Activated T-cell treated with anti-CD3 and anti-CD28 coated beads for 24 hours (primary cell): ENCODE data around the gene RFX4.
A peak's percentile ranks its signal among the peaks of the same experiment; 100 is the strongest.

Source experiments
- DNase-seq: peaks from one replicate; pipeline ENCODE4 v3.0.0-alpha.2; 2020; ENCODE audit warnings: low read depth

The RFX4 gene

DNA sequence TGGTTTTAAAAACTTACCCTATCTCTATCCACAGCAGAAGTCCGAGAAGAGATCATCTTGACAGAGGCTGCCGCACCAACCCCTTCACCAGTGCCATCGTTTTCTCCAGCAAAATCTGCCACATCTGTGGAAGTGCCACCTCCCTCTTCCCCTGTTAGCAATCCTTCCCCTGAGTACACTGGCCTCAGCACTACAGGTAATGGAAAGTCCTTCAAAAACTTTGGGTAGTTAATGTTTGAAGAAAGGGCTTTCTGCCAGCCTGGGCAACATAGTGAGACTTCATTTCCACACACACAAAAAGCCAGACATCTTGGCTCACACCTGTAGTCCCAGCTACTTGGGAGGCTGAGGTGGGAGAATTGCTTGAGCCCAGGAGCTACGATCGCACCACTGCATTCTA, 150.1 kb downstream of the RFX4 start:
- DNase-seq = no peak

DNA sequence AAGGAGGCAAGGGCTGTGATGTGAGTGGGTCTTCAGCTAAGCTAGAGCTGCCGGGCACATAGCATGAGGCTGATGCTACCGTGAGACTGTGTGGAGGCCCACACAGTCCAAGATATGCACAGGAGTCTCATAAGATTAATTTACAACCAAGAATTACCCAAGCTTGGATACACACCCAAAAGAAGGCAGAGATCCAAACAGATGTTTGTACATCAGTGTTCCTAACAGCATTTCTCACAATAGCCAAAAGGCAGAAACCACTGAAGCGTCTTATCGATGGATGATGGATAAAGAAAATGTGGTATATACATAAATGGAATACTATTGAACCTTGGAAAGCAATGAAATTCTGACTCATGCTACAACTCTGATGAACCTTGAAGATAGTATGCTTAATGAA, 150.9 kb downstream of the RFX4 start:
- DNase-seq = no peak

DNA sequence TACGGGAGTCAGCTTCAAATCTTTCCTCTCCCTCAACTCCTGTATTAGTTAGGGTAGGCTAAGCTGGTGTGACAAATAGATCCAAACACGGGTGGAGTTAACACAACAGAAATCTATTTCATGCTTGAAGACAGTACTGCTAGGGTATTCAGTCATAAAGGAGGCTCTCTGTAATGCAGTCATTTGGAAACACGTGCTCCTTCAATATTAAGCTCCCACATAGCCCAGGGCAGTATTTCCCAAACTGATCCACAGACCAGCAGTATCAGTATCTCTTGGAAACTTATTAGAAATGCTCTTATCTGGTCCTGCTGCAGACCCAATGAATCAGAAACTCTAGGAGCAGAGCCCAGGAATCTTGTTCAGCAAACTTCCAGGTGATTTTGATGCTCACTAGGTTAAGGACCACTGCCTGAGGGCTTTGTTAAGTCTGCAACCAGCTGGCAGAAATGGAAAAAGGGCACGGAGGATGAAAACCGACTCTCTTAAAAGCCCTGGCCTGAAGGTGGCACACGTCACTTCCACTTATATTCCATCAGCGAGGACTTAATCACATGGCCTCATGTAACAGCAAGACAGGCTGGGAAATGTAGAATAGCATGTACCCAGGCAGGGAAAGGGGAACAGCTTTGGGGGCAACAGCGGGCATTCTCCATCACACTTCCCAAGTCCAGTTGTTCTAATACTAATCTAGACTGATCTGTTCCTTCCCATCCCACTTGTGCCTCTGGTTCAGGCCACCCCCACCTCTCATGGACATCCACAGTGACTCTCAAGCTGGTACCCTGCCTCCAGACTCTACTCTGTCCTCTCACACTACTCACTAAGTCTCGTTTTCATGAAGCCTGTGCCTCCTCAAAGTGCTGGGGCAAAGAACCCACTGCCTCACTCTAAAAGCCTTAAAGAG, 153.5 kb downstream of the RFX4 start:
- no peak for DNase-seq

DNA sequence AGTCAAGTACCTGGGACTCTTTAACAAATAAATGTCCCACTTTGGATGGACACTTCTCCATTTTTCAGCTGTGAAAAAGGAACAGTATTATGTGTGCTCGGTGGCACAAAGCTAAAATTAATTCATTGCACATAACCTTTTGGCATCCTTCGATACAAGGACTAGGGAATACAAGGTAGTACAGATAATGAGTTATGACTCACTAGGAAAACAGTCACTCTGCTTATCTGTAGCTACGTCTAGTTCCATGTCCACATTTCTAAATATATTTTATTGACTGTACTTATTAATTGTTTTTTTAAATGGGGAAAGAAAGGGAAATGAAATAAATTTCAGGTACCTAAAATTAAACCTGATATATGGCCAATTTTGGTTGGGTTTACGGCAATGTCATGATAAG, 156.5 kb downstream of the RFX4 start:
- DNase-seq = no peak

DNA sequence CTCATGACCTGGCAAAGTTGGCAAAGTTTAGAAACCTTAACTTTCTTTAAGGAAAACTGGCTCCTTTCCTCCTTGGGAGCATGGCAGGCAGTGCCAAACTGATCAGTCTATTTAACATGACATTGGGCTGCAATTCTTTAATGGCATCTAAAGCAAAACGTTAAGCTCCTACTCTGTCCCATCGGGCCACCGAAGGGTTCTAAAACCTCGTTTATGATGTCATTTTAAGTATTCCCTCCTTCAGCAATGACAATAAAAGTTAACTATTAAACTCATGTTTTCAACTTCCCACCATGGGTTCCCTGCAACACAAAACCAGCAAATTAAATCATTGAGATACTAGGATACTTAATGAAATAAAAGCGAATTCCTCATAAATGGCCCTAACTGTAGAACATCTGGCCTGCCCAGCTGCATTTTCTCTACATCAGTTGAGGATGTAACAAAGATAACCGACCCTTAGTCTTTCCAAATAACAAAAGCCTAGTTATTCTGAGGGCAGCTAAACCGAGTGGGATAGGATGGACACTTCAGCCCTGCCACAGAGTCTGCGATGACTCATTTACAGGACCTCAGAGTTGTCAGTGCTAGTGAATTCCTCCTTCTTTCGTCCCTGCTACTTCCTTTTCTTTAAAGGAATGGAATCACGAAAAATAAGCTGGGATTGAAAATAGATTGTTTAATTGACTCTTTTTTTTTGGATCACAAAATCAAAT, 157.2 kb downstream of the RFX4 start:
- no peak for DNase-seq

DNA sequence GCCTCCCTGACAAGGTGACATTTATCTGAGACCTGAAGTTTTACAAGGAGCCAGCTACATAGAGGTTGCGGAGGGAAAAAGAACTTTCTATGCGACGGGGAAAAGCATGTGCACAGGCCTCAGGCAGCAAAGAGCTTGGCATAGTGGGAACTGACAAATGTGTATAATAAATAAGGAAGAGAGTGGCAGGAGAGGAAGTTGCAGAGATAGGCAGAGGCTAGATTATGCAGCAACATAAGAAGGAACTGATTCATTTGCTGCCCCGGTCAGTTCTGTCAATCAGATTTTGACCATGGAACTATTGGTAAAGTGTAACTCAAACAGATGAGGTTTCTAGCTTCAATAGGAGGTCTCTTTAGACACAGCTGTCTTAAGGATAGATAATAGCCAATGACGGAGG, 158.0 kb downstream of the RFX4 start:
- DNase-seq = no peak

DNA sequence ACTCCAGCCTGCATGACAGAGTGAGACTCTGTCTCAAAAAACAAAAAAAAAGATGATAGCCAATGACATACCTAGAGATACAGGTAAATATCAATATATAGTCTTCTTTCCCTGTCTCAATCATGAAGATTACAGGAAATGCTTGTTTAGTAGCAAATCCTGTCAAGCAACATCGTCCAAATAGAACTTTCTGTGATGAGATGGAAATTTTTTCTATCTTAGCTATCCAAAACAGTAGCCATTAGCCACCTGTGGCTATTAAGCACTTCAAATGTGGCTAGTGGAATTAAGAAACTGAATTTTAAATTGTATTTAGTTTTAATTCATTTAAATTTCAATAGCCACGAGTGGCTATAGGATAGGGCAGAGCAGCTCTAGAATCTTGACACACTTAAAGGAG, 158.4 kb downstream of the RFX4 start:
- DNase-seq = no peak

DNA sequence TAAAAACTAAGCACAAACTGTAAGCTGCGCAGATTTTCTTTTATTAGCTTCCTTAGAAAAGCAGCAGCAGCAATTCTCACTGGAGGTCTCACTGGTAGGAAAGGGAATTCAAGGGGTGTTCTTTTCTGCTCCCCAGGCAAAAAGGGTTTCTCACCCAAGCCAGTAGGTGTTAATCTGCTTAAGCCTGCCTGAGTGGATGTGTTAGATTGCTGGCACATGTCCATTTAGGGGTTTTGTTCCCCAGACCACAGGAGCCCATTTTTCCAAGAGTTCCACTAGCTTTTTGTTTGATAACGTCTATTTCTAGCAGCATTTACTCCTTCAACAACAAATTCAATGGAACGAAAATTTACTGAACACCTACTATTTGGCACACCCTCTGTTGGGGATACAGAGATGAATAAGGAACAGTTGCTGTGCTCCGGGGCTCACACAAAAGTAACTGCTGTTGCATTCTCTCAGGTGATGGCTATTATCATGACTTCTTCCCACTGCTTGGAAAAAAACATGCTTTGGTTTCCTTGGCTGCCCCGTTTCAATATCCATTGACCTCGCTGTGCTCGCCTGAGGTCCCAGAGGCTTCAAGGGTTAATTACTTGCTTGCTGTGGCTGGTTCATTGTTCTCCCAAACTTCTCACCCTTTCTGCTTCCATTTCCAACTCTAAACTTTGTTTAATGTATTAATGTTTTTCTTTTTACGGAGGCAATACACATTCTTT, 160.6 kb downstream of the RFX4 start:
- DNase-seq = no peak

DNA sequence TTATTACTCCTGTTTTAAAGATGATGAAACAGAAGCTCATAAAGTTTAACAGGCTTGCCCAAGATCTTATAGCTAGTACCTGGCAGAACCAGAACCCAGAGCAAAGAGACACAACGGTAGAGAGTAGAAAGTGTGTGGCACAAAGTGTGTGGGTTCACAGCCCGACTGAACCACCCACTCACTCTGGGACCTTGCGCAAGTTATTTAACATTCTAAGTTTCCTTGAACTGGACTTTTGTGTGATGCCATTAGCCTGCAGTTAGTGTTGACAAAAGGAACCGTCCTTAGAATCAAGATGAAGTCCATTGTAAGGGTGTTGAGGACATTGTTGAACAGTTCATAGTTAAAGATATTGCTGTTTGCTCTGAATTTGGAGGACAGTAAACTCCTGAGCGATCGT, 161.8 kb downstream of the RFX4 start:
- no peak for DNase-seq

DNA sequence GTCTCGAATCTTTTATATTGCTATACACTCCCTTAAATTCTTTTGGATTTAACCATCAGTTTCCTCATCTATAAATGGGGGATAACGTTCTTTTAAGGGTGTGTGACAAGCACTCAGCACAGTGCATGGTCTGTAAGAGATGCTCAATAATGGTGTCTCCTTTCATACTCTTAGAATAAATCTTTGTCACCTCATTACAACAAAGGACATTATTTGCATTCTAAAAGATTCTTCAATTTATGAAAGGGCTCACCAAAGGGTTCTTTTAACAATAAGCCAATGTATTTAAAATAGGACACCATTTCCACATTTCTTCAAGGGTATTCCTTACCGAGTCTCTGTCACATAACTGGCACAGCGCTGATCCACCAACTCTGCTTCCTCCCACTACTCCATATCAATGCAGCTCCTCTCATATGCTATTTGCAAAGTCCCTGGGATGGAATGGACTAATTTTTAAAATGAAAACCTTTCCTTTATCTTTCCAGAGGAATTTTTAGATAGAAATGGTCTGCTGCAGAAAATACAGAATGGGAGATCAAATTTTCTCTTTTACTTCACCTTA, 162.5 kb downstream of the RFX4 start:
- no peak for DNase-seq

DNA sequence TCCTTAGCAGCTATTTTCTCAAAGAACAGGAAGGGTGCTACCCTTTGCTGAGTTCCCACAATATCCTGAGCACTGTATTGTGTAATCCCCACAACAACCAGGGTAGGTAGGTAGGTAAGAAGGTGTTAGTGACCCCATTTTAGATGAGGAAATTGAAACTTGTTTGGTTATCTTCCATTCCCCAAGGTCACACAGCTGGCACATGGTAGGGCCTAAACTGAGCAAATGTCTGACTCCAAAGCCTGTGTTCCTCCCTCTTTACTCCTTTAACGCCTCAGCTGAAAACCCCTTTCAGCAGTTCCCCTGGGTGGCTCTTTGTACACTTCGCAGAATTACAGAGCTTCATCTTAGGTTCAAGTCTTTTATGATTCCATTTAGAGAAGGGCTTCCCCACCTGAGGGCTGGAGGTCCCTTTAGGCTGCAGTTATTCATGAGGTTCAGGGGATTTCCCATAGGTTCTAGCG, 165.2 kb downstream of the RFX4 start:
- no peak for DNase-seq

DNA sequence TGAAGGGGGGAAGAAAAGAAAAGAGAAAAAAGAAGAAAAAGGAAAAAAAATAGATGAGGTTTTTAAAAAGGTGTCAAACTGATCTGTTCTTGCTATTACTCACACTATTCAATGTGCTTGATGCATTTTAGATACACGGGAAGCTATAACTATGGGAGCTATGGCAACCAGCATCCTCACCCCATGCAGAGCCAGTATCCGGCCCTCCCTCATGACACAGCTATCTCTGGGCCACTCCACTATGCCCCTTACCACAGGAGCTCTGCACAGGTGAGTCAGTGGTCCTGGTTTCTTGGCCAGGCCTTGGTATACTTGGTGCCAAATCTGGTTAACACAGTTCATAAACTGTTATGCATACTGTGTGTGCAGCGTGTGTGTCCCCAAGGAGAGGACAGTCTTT, 167.7 kb downstream of the RFX4 start:
- DNase-seq = no peak

DNA sequence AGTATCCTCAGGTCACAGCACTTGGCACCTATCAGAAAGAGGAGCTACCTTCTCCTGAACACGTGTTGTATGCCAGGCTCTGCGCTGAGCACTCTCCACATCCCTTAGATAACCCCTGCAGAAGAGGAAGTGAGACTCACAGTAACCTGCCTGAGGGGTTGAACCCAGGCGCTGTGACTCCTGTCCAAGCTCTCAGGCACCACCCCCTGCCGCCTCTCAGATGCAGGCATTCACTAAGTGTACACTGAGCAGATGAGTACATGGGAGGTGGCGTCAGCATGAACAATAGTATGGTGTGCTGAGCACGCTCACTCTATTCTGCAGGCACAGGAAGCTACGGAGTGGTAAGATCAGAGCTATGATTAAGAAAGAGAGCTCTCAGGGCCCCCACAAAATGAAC, 170.7 kb downstream of the RFX4 start:
- peak; percentile 54 for DNase-seq

DNA sequence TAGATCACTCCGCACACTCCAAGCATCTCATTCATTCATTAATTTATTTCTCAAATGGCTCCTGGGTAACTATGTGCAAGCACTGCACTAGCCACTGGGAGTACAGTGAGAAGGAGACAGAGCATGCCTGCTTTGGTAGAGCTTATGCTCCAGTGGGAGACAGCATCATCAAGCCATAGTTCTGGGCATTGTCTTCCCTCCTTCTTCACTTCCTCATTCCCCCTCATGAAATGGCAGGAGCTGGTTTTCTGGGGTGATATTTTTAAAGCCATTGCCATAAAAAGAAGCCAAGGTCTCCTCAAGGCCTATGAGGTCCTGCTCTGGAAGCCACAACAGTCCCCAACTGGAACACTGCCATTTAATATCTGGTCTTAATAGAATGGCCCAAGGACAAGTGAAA, 171.5 kb downstream of the RFX4 start:
- no peak for DNase-seq

DNA sequence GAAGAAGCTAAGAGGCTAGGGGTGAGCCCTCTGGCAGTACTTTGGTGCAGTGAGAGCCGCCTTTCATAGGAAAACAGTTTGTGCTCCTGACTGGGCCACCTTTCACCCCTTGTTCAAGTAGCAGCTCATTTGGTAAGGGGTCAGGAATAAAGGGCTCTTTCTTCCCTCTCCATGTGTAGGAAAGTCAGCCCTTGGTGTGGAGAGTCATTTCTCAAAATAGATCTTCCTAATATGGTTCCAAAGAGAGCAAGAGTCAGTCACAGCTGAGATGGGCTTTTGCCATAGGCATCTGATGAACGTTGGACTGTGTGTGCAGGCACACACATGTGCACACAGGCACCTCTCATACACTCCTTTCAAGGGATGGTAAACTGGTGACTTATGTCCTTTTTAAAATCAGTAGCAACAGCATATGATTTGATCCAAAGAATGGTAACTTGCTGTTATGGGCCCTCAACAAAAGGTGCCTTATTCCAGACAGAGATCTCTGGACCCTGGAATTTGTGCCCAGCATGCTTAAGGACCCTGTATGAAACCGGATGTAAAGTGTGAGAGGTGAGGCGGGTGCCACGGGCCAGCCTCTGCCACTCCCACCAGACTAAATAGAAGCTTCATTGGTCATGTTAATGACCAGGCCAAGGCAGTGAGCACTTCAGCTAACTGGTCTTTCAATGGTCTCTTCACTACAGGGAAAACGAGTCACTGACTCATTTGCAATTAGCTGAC, 175.0 kb downstream of the RFX4 start:
- no peak for DNase-seq

DNA sequence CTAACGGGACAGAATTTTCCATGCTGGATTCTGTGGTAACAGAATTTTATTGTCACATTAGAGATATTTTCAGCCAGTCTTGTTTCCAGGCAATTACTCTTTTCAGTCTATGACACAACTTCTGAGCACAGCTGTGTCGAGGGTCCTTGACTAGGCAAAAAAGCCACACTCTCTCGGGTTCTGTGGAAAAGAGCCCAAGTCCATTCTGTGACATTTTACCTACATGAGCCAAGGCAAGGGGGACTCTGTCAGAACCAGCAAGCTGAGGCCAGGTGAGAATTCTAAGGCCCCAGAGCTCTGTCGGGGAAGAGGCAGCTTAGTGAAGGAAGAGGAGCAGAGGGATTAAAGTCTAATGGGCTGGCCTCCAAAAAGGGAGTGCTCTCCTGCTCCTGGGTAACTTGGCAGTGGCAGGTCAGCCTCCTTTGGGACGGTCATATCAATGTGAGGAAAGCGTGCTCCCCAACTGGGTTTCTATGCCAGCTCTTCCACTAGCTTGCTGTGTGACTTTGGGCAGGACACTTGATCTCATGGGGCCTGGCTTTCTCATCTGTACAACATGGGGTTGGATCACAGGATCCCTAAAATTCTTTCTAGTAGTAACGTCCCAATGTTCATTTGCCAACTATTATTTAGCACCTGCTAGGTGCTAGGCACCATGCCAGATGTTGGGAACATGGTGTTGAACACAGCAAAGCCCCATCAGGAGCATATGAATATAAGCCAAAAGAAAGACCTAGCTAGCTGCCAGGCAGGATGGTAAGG, 175.7 kb downstream of the RFX4 start:
- no peak for DNase-seq

DNA sequence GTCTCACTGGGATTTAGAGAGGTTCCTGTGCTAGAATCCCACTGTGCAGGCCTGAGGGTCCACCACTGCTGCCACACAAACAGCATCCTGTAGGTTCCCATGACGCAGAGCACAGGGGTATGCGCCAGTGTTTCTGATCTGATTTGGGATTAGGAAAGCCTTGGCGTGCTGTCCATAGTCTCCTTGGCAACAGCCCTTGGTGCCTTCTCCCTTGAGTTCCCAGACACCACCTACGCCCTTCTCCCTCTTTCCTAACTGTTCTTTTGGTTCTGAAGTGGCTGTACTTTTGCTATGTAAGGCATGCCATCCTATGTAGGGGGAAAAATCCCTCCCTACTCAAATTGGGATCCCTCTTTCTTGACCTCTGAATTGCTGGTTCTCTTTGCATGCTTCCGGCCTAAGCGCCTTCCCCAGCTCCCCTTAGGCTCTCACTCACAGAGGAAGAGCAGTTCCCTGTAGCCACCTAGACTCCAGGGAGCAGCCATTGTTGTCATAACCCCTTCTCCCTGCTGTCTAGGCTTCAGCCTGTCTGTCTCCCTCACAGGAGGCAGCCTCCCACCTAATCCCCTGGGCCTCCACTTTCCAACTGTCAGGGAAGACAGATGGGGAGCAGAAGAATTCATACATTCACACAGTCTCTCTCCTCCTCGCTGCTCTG, 176.9 kb downstream of the RFX4 start:
- DNase-seq = no peak

DNA sequence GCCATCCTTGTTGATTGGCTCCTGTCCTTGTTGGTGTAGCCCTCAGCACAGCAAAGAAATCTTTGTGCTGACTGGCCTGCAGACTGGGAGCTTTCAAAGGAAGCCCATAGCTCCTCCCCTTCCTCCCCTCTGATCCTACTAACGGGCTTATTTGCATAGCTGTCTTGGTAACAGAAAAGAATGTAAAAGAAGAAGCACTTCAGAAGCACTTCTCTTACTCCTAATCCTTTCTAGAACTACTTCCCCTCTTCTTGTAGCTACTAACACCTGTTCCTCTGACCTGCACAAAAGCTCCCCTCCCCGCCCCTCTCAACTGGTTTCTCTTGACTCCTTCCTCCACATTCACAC, 177.4 kb downstream of the RFX4 start:
- no peak for DNase-seq

DNA sequence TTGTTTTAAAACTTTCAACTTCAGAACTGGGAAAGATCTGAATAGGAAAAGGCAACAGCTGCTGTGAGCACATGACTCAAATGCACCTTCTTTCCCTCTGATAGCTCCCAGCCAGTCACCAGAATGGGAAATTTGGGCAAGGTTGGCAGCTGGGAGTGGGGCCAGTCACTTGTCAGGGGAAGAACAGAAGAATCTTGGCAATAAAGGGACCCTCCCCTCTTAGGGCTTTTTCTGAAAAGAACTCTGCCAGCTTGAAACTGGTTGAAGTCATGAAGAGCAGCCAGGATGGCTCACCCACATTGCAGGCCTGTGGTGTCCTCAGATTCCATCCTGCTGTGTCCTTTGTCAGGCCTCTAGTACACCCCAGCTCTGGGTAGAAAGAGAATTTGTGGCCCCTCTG, 181.4 kb downstream of the RFX4 start:
- no peak for DNase-seq

DNA sequence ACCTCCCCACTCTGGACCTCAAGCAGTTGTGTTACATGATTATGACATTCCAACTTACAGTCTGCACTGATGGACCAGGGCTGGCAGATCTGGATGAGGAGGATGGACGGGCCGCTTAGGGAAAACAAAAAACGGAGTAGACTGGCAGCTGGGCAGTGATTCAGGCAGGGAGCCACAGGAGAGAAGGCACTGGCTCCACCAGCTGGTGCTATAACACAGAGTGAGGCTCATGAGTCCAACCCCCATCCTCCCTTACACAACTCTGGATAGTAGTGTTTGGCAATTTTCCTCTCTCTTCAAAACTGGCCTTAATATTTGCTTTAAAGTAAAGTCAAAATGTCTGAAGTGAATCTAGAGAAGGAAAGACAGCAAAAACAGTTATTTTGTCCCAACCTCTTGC, 181.9 kb downstream of the RFX4 start:
- DNase-seq = no peak

DNA sequence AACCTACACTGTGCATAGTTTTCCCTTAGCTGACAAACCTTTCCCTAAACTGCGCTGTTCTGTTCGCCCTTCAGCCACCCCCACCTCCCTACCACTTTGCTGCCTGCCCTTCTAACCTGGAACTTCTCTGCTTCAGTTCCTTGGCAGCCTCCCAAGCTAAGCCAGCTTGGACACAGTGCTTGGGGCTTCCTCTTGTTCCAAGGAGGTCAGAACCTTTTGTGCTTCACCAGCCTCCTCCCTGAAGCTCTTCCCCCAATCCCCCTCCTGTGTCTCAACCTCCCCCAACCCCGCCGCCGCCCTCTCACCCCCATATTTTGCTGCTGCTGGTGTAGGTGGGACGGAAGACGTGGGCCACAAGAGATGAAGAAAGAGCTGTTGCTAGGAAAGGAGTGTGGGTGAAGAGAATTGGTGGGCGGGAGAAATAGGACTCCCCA, 183.6 kb downstream of the RFX4 start:
- DNase-seq = no peak
